Occipital lobe (tissue), 2 donors: ENCODE measurements around the gene GFER. TPM values are rescaled to one million over a fixed set of nuclear protein-coding genes. Genes with fewer than 3 reads are reported as not detected.
A peak's percentile ranks its signal among the peaks of the same experiment; 100 is the strongest.
"Not testable (repeated sequence)": the region's sequence is repeated elsewhere in the genome, so short reads cannot be mapped to it uniquely, and the experiment has no call there.

Experiments used
- DNase-seq: peaks from one replicate; lab custom pipeline; 2025; lab: John Stamatoyannopoulos, UW
- total RNA-seq: library from RNA; depleted of rRNA; stranded (reverse); fragments of >200 nt; gene quantifications from one replicate; pipeline ENCODE4 v1.2.3, GENCODE V29; 2014

Gene GFER
- total RNA-seq, 1 donor from 2014 or later, result 10.9 TPM

GRCh38 chr16:2026461-2027023, 42.5 kb downstream of the GFER start, which contains the start of gene NHERF2:
TSS of gene NHERF2 (plus strand) at chr16:2026902. CDS start at chr16:2027006, 104 bp downstream.
- DNase-seq, result no peak

- no peak for DNase-seq
These were observed 43.3 kb downstream of the GFER start for GRCh38 chr16:2027024-2028010.

GRCh38 chr16:2028146-2028545, 44.2 kb downstream of the GFER start:
- no peak for DNase-seq

- DNase-seq, result no peak
These were observed 44.7 kb downstream of the GFER start for GRCh38 chr16:2028620-2029220.

GRCh38 chr16:2029350-2029749, 45.4 kb downstream of the GFER start:
- DNase-seq, result no peak

- DNase-seq, result no peak
These were observed 46.0 kb downstream of the GFER start for GRCh38 chr16:2030036-2030435.

- no peak for DNase-seq
These were observed 47.1 kb downstream of the GFER start for GRCh38 chr16:2031081-2031577.

- peak; percentile 43 for DNase-seq
These were observed 48.5 kb downstream of the GFER start for GRCh38 chr16:2032285-2033056.

GRCh38 chr16:2033057-2033908, 49.3 kb downstream of the GFER start:
- peak; percentile 76 for DNase-seq

- not testable (repeated sequence) for DNase-seq
These were observed 50.1 kb downstream of the GFER start for GRCh38 chr16:2033909-2034695.

- no peak for DNase-seq
These were observed 50.9 kb downstream of the GFER start for GRCh38 chr16:2034696-2035430.

GRCh38 chr16:2035431-2036199, 51.6 kb downstream of the GFER start:
- no peak for DNase-seq

GRCh38 chr16:2036200-2036966, 52.4 kb downstream of the GFER start:
- no peak for DNase-seq

GRCh38 chr16:2037115-2037514, 53.1 kb downstream of the GFER start:
- DNase-seq, result no peak
